CD8-positive, alpha-beta memory T cell (primary cell): ENCODE measurements around the gene TRIM28. TPM values are rescaled to one million over a fixed set of nuclear protein-coding genes. Genes with fewer than 3 reads are reported as not detected.
"Not testable (repeated sequence)": the region's sequence is repeated elsewhere in the genome, so short reads cannot be mapped to it uniquely, and the experiment has no call there.

Experiments used
- CTCF ChIA-PET: fragments of 350-600 bp; sonication (Branson Sonifier 250); formaldehyde crosslinking; loops from one replicate; lab custom pipeline; 2021; ENCODE audit warnings: antibody characterized with exemption; lab: Charles Lee
- POLR2A ChIA-PET: fragments of 350-600 bp; sonication (Branson Sonifier 250); formaldehyde crosslinking; loops from one replicate; lab custom pipeline; 2021; ENCODE audit warnings: antibody characterized with exemption; lab: Charles Lee
- DNase-seq, 5 donors: peaks; one replicate each; pipeline versions ENCODE4 v3.0.0 to v3.0.0-alpha.2; 2020 to 2022; ENCODE audit warnings: mixed read lengths in 1 of 5
- H3K27ac ChIP-seq: one replicate; pipeline ENCODE4 v1.7.0; 2013; ENCODE audit warnings: low read depth, mild to moderate bottlenecking, low read length, moderate library complexity
- H3K27me3 ChIP-seq: 2 replicates; pipeline ENCODE4 v1.7.0; 2013; ENCODE audit warnings: low read length, mild to moderate bottlenecking; ENCODE audit not compliant: insufficient read depth, poor library complexity, severe bottlenecking
- H3K36me3 ChIP-seq: 2 replicates; pipeline ENCODE4 v1.7.0; 2013; ENCODE audit warnings: mild to moderate bottlenecking, low read length, moderate library complexity; ENCODE audit not compliant: insufficient read depth
- H3K4me1 ChIP-seq: 2 replicates; pipeline ENCODE4 v1.7.0; 2013; ENCODE audit warnings: mild to moderate bottlenecking, low read length, moderate library complexity; ENCODE audit not compliant: insufficient read depth
- H3K4me3 ChIP-seq: 2 replicates; pipeline ENCODE4 v1.7.0; 2013; ENCODE audit warnings: mild to moderate bottlenecking, low read length
- H3K9me3 ChIP-seq: 2 replicates; pipeline ENCODE4 v1.7.0; 2013; ENCODE audit warnings: mild to moderate bottlenecking, low read length
- H3K27ac Mint-ChIP-seq, 8 donors: one replicate each; pipeline ENCODE4 v1.8.0; 2020 to 2021; ENCODE audit warnings: mixed read lengths in 8 of 8, mild to moderate bottlenecking in 6 of 8, inconsistent platforms in 3 of 8, moderate library complexity in 3 of 8
- H3K27me3 Mint-ChIP-seq, 2 donors: one replicate each; pipeline ENCODE4 v1.8.0; 2020 to 2021; ENCODE audit warnings: mixed read lengths in 2 of 2, mild to moderate bottlenecking in 1 of 2, moderate library complexity in 1 of 2
- H3K36me3 Mint-ChIP-seq, 3 donors: one replicate each; pipeline ENCODE4 v1.8.0; 2020 to 2021; ENCODE audit warnings: mixed read lengths in 3 of 3, inconsistent platforms in 1 of 3, mild to moderate bottlenecking in 1 of 3
- H3K4me1 Mint-ChIP-seq, 3 donors: one replicate each; pipeline ENCODE4 v1.8.0; 2020 to 2021; ENCODE audit warnings: mixed read lengths in 3 of 3, inconsistent platforms in 1 of 3, mild to moderate bottlenecking in 1 of 3
- H3K4me3 Mint-ChIP-seq, 7 donors: one replicate each; pipeline ENCODE4 v1.8.0; 2020 to 2021; ENCODE audit warnings: mixed read lengths in 7 of 7, mild to moderate bottlenecking in 6 of 7, moderate library complexity in 4 of 7, inconsistent platforms in 2 of 7
- H3K9me3 Mint-ChIP-seq, 5 donors: one replicate each; pipeline ENCODE4 v1.8.0; 2020 to 2022; ENCODE audit warnings: mixed read lengths in 5 of 5, mild to moderate bottlenecking in 3 of 5, moderate library complexity in 2 of 5, inconsistent platforms in 1 of 5
- polyA plus RNA-seq: library from polyadenylated mRNA; unstranded; fragments of 300-500 nt; fragmentation: Illumina TruSeq; gene quantifications from one replicate; pipeline ENCODE4 v1.2.3, GENCODE V29; 2021
- total RNA-seq, 2 experiments: library from RNA; stranded (reverse); gene quantifications; one replicate each; pipeline ENCODE4 v1.2.3, GENCODE V29; 2021

TRIM28 gene
- total and polyA plus RNA-seq, 3 experiments from 2014 or later = 57.5 to 715 (median 705) TPM

DNA sequence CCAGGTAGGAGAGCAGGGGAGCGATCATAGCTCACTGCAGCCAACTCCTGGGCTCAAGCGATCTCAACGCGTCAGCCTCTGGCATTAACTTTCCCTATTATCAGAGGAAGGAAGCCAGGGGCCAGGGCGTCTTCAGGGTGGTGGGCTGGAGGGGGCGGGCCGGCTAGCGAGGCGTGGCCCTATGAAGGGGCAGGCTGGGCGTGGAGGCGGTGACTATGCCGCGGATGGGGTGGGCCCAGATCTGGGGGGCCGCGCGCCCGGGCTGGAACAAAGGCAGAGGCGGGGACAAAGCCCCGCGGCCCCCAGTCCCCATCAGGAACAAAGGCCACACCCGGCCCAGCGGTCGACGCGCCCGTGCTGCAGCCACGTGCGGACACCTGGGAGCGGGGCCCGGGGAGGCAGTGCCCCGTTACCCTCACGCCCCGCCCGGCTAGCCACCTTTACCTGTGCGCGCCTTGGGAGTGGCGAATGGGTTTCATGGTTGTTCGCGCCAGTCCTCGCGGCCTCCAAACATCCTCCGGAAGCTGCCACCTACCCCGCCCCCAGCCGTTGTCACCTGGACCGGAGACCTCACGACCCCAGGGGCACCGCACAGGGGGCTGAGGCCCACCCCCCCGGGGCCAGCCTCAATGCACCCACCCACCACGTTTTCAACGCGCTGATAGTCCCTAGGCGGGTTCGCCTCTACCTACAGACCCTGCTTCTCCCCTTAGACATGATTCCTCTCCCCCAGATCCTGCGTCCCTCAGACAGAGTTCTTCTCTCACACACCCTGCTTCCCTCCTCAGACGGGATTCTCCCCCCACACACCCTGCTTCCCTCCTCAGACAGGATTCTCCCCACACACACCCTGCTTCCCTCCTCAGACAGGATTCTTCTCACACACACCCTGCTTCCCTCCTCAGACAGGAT is 5.4 kb upstream of the TRIM28 start:
- DNase-seq = peak in 2 of 5 donors; percentile 49 to 60
- H3K27me3 Mint-ChIP-seq = peaks cover 12 to 31% of the 10 kb centered on the region in 2 donors
- peak overlapping the region; percentile 37 for H3K4me3 ChIP-seq
- H3K27ac Mint-ChIP-seq = peak overlapping the region in 3 of 8 donors; percentile 40 to 64 (median 52)
- H3K9me3 ChIP-seq = no peaks in the 10 kb centered on the region
- no peaks in the 10 kb centered on the region for H3K36me3 Mint-ChIP-seq
- no peak overlapping the region for H3K27ac ChIP-seq
- ChIA-PET POLR2A (interaction anchor here (0.7 kb wide), 1 partner anchor 7 kb away, joined by 5 read pairs; no protein-coding TSS in a partner anchor), CTCF (interaction anchor here (1.0 kb wide), 2 partner anchors 19 to 24 kb away, joined by 3 read pairs; partner anchors contain the start of gene ZBTB45)
- no peaks in the 10 kb centered on the region for H3K9me3 Mint-ChIP-seq
- H3K36me3 ChIP-seq = no peaks in the 10 kb centered on the region
- peak overlapping the region; percentile 41 to 85 (median 50) for H3K4me3 Mint-ChIP-seq
- H3K4me1 Mint-ChIP-seq = peaks cover 6 to 11% (median 10%) of the 10 kb centered on the region in 3 donors
- H3K27me3 ChIP-seq = no peaks in the 10 kb centered on the region
- peaks cover 5% of the 10 kb centered on the region for H3K4me1 ChIP-seq

DNA sequence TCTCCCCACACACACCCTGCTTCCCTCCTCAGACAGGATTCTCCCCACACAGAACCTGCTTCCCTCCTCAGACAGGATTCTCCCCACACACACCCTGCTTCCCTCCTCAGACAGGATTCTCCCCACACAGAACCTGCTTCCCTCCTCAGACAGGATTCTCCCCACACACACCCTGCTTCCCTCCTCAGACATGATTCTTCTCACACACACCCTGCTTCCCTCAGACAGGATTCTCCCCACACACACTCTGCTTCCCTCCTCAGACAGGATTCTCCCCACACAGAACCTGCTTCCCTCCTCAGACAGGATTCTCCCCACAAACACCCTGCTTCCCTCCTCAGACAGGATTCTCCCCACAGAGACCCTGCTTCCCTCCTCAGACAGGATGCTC is 4.7 kb upstream of the TRIM28 start:
- H3K27ac Mint-ChIP-seq = peak overlapping the region in 1 of 8 donors; percentile 34
- H3K4me1 ChIP-seq, H3K27ac ChIP-seq, DNase-seq, POLR2A ChIA-PET, H3K9me3 Mint-ChIP-seq, H3K9me3 ChIP-seq, H3K4me3 ChIP-seq, H3K36me3 ChIP-seq, H3K27me3 ChIP-seq, H3K36me3 Mint-ChIP-seq: not testable (repeated sequence)
- peak overlapping the region in 3 of 7 donors; percentile 35 to 64 (median 43) for H3K4me3 Mint-ChIP-seq
- peaks cover 11 to 17% (median 16%) of the 10 kb centered on the region in 3 donors for H3K4me1 Mint-ChIP-seq
- CTCF ChIA-PET = interaction anchor here (1.0 kb wide), 1 partner anchor 25 kb away, joined by 3 read pairs; no protein-coding TSS in a partner anchor
- H3K27me3 Mint-ChIP-seq = peaks cover 18 to 32% of the 10 kb centered on the region in 2 donors

DNA sequence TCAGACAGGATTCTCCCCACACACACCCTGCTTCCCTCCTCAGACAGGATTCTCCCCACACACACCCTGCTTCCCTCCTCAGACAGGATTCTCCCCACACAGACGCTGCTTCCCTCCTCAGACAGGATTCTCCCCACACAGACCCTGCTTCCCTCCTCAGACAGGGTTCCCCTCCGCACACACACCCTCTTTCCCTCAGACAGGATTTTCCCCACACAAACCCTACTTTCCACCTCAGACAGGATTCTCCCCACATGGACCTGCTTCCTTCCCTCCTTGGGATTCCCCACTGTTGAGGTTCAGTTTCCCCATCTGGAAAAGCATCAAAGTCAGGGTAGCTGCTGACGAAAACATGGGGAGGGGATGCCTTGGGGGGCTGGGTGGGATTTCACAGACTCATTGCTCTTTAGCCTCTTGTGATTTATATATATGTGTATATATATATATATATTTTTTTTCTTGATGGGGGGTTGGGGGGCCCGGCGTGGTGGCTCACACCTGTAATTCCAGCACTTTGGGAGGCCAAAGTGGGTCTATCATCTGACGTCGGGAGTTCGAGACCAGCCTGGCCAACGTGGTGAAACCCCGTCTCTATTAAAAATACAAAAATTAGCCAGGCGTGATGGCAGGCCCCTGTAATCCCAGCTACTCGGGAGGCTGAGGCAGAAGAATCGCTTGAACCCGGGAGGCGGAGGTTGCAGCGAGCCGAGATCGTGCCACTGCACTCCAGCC is 1.1 kb upstream of the TRIM28 start:
- DNase-seq, H3K9me3 Mint-ChIP-seq, H3K27me3 ChIP-seq, H3K9me3 ChIP-seq, H3K4me3 ChIP-seq, H3K27ac ChIP-seq: not testable (repeated sequence)
- Mint-ChIP-seq H3K27me3 (peaks cover 14 to 24% of the 10 kb centered on the region in 2 donors), H3K27ac (peak overlapping the region in 3 of 8 donors; percentile 20 to 79 (median 42)), H3K4me1 (peaks cover 36 to 48% (median 40%) of the 10 kb centered on the region in 3 donors), H3K36me3 (peaks cover 5 to 32% (median 9%) of the 10 kb centered on the region in 3 donors), H3K4me3 (peak overlapping the region in 2 of 7 donors; percentile 31 to 75)
- ChIA-PET POLR2A (interaction anchor here (1.0 to 2.8 kb wide), 4 partner anchors 9 to 22 kb away, joined by 3 to 28 read pairs (median 22); partner anchors contain the start of genes CHMP2A and ZBTB45), CTCF (interaction anchor here (3.6 kb wide), 1 partner anchor 22 kb away, joined by 29 read pairs; the partner anchor contains the start of gene ZBTB45)
- peaks cover 22% of the 10 kb centered on the region for H3K36me3 ChIP-seq
- H3K4me1 ChIP-seq = peaks cover 28% of the 10 kb centered on the region

DNA sequence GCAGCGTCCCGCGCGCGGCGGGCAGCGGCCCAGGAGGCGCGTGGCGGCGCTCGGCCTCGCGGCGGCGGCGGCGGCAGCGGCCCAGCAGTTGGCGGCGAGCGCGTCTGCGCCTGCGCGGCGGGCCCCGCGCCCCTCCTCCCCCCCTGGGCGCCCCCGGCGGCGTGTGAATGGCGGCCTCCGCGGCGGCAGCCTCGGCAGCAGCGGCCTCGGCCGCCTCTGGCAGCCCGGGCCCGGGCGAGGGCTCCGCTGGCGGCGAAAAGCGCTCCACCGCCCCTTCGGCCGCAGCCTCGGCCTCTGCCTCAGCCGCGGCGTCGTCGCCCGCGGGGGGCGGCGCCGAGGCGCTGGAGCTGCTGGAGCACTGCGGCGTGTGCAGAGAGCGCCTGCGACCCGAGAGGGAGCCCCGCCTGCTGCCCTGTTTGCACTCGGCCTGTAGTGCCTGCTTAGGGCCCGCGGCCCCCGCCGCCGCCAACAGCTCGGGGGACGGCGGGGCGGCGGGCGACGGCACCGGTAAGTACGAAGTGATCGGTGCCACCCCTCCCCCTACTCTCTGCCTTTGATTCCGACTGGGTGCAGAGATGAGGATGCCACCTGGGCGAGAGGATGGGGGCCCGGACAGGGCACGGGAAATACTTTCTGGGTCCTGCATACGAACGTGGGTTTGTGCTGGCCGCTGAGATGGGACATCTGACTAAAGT is 874 bp downstream of the TRIM28 start:
- H3K4me3 ChIP-seq = peak overlapping the region; percentile 59
- peak overlapping the region; percentile 15 to 99 (median 94) for H3K27ac Mint-ChIP-seq
- H3K27me3 Mint-ChIP-seq = peaks cover 12% of the 10 kb centered on the region in 2 donors

DNA sequence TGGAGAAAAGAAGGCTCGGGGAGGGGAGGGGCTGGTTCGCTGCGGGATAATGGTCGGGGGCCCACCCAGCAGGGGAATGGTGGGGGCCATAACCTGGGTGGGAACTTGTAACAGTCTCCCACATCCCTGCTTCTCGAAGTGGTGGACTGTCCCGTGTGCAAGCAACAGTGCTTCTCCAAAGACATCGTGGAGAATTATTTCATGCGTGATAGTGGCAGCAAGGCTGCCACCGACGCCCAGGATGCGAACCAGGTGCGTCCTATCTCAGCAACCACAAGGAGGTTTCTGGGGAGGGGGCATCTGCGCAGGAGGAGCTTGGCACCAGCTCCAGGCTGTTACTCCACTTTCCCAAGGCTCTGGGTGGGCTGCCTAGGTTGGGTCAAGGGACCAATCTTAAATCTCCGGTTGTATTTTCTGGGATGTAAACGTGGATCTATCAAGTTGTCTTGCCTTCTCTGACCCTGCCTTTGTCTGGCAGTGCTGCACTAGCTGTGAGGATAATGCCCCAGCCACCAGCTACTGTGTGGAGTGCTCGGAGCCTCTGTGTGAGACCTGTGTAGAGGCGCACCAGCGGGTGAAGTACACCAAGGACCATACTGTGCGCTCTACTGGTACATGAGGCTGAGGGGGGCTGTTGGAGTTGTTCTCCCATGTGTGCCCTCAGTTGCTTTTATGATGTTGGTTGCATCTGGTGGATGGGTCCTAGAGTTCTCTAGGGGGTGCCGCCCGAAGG is 1.6 kb downstream of the TRIM28 start:
- ChIA-PET CTCF (interaction anchor here (0.7 to 3.6 kb wide), 3 partner anchors 9 to 31 kb away, joined by 4 to 29 read pairs (median 12); partner anchors contain the start of gene ZBTB45), POLR2A (interaction anchor here (0.6 to 2.8 kb wide), 4 partner anchors 8 to 25 kb away, joined by 5 to 28 read pairs (median 22); partner anchors contain the start of genes CHMP2A and ZBTB45)
- Histone ChIP-seq H3K27ac (peak overlapping the region; percentile 84), H3K4me3 (peak overlapping the region; percentile 59), H3K27me3 (no peaks in the 10 kb centered on the region), H3K9me3 (no peaks in the 10 kb centered on the region), H3K36me3 (peaks cover 49% of the 10 kb centered on the region), H3K4me1 (peaks cover 23% of the 10 kb centered on the region)
- Mint-ChIP-seq H3K27ac (peak overlapping the region; percentile 76 to 98 (median 93)), H3K27me3 (peaks cover 12% of the 10 kb centered on the region in 2 donors), H3K36me3 (peaks cover 5 to 57% (median 13%) of the 10 kb centered on the region in 3 donors), H3K4me1 (peaks cover 30 to 44% (median 34%) of the 10 kb centered on the region in 3 donors), H3K9me3 (peaks cover 0 to 1% (median 0%) of the 10 kb centered on the region in 5 donors), H3K4me3 (peak overlapping the region; percentile 87 to 94 (median 92))
- no peak for DNase-seq

More for the DNA sequence above, 874 bp downstream of the TRIM28 start:
- Histone ChIP-seq H3K36me3 (peaks cover 41% of the 10 kb centered on the region), H3K27me3 (no peaks in the 10 kb centered on the region), H3K4me1 (peaks cover 23% of the 10 kb centered on the region), H3K27ac (peak overlapping the region; percentile 84), H3K9me3 (no peaks in the 10 kb centered on the region)
- DNase-seq = peak in 3 of 5 donors; percentile 72 to 88 (median 74)
- H3K4me1 Mint-ChIP-seq = peaks cover 30 to 42% (median 34%) of the 10 kb centered on the region in 3 donors
- H3K9me3 Mint-ChIP-seq = peaks cover 0 to 1% (median 0%) of the 10 kb centered on the region in 5 donors
- POLR2A ChIA-PET = interaction anchor here (1.2 to 2.8 kb wide), 4 partner anchors 10 to 24 kb away, joined by 7 to 28 read pairs (median 22); partner anchors contain the start of genes CHMP2A, UBE2M and ZBTB45
- peak overlapping the region; percentile 89 to 96 (median 94) for H3K4me3 Mint-ChIP-seq
- CTCF ChIA-PET = interaction anchor here (0.7 to 3.6 kb wide), 4 partner anchors 9 to 37 kb away, joined by 3 to 29 read pairs (median 8); partner anchors contain the start of gene ZBTB45
- peaks cover 5 to 50% (median 13%) of the 10 kb centered on the region in 3 donors for H3K36me3 Mint-ChIP-seq

DNA sequence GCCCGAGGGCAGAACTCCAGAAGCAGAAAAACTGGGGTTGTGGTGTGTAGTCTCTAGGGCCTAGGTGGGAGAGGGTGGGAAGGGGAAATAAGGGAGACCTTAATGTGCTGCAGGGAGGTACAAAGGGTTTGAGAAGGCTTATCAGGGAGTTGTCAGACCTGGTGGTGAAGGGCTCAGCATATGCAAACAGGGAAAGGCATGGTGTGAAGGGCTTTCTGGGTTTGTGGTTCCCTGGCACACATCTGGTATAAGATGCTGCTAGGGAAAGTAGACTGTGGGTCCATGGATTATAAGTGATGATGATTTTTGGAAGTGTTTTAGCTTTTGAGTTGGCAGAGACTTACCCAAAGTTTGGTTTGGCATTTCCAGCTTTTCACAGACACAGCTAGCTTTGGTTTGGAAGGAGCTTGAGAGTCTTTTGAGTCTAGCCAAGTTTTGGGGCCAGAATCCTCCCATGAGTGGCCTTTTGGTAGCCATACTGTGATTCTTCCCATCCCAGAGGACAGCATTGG is 2.2 kb downstream of the TRIM28 start:
- Histone ChIP-seq H3K27ac (peak overlapping the region; percentile 84), H3K4me3 (peak overlapping the region; percentile 59), H3K36me3 (peaks cover 55% of the 10 kb centered on the region), H3K9me3 (no peaks in the 10 kb centered on the region), H3K4me1 (peaks cover 23% of the 10 kb centered on the region), H3K27me3 (no peaks in the 10 kb centered on the region)
- DNase-seq = no peak
- peak overlapping the region; percentile 87 to 94 (median 92) for H3K4me3 Mint-ChIP-seq
- peak overlapping the region; percentile 76 to 98 (median 93) for H3K27ac Mint-ChIP-seq
- H3K27me3 Mint-ChIP-seq = peaks cover 12% of the 10 kb centered on the region in 2 donors
- peaks cover 5 to 63% (median 14%) of the 10 kb centered on the region in 3 donors for H3K36me3 Mint-ChIP-seq
- POLR2A ChIA-PET = interaction anchor here (0.6 to 2.8 kb wide), 2 partner anchors 8 to 9 kb away, joined by 5 to 26 read pairs; partner anchors contain the start of gene CHMP2A
- CTCF ChIA-PET = interaction anchor here (1.9 to 3.6 kb wide), 2 partner anchors 25 to 26 kb away, joined by 14 to 29 read pairs; partner anchors contain the start of gene ZBTB45
- H3K9me3 Mint-ChIP-seq = peaks cover 0 to 1% (median 0%) of the 10 kb centered on the region in 5 donors
- H3K4me1 Mint-ChIP-seq = peaks cover 33 to 44% (median 34%) of the 10 kb centered on the region in 3 donors
